Caco-2 (cell line): ENCODE data around the gene TEX19. TPM values are rescaled to one million over a fixed set of nuclear protein-coding genes. Genes with fewer than 3 reads are reported as not detected.

ENCODE experiments used
- BruUV-seq: library from RNA; stranded (reverse); fragments of 400-500 nt; replicated peaks from 2 replicates; lab custom pipeline; 2021; lab: Mats Ljungman, UMichigan
- CTCF ChIA-PET: fragments of 300-600 bp; sonication (Branson Sonifier 250); formaldehyde crosslinking; loops from one replicate; lab custom pipeline; 2022; ENCODE audit warnings: antibody characterized with exemption; lab: Charles Lee
- POLR2A ChIA-PET: fragments of 300-600 bp; sonication (Branson Sonifier 250); formaldehyde crosslinking; loops from one replicate; lab custom pipeline; 2022; ENCODE audit warnings: antibody characterized with exemption; lab: Charles Lee
- DNase-seq, 2 experiments: peaks; one replicate each; pipeline versions ENCODE4 v3.0.0 to v3.0.0-alpha.2; 2020 to 2022
- H3K27me3 ChIP-seq: replicated peaks from 2 replicates; pipeline ENCODE4 v1.6.0; 2011; ENCODE audit warnings: low read length; ENCODE audit not compliant: control insufficient read depth, insufficient read depth
- H3K36me3 ChIP-seq: 2 replicates; pipeline ENCODE4 v1.5.1; 2011; ENCODE audit warnings: low read length; ENCODE audit not compliant: control insufficient read depth, insufficient read depth
- H3K4me1 ChIP-seq: fragments of 250-450 bp; sonication (Bioruptor Pico); 2 replicates; pipeline ENCODE4 v1.5.1; 2020; ENCODE audit warnings: mild to moderate bottlenecking
- H3K4me3 ChIP-seq: 2 replicates; pipeline ENCODE4 v1.5.1; 2011; ENCODE audit warnings: low read depth, mild to moderate bottlenecking, control low read depth, low read length
- H3K9me3 ChIP-seq: fragments of 250-450 bp; sonication (Bioruptor Pico); 2 replicates; pipeline ENCODE4 v1.5.1; 2020; ENCODE audit warnings: mild to moderate bottlenecking, moderate library complexity
- H3K27ac Mint-ChIP-seq: one replicate; pipeline ENCODE4 v1.8.0; 2022; ENCODE audit warnings: mixed read lengths; ENCODE audit not compliant: unreplicated experiment
- H3K27me3 Mint-ChIP-seq: one replicate; pipeline ENCODE4 v1.8.0; 2022; ENCODE audit warnings: mixed read lengths; ENCODE audit not compliant: insufficient read depth, unreplicated experiment
- H3K36me3 Mint-ChIP-seq: one replicate; pipeline ENCODE4 v1.8.0; 2022; ENCODE audit warnings: mild to moderate bottlenecking, mixed read lengths; ENCODE audit not compliant: insufficient read depth, unreplicated experiment
- H3K4me1 Mint-ChIP-seq: one replicate; pipeline ENCODE4 v1.8.0; 2022; ENCODE audit warnings: low read depth, mixed read lengths; ENCODE audit not compliant: unreplicated experiment
- H3K4me3 Mint-ChIP-seq: one replicate; pipeline ENCODE4 v1.8.0; 2022; ENCODE audit warnings: mild to moderate bottlenecking, moderate library complexity, mixed read lengths; ENCODE audit not compliant: unreplicated experiment
- H3K9me3 Mint-ChIP-seq: one replicate; pipeline ENCODE4 v1.8.0; 2022; ENCODE audit warnings: mixed read lengths; ENCODE audit not compliant: unreplicated experiment
- intact Hi-C: fragments of 100-400 bp; cut with micrococcal nuclease; formaldehyde crosslinking; loops from one replicate; pipeline ENCODE4 v1.10.0; 2022; ENCODE audit not compliant: unreplicated experiment
- total RNA-seq: library from RNA; stranded (reverse); gene quantifications from 2 replicates; pipeline ENCODE4 v1.2.3, GENCODE V29; 2022
- TF ChIP-seq, protein P1 (sequence below), 2 experiments: fragments of 200-600 bp in 1 of 2; IDR thresholded peaks; 1 replicate in 1 of 2; 2 replicates in 1 of 2; pipeline versions ENCODE4 v1.5.1 to v1.8.0; 2011 to 2022; ENCODE audit warnings: antibody characterized with exemption in 1 of 2, control low read depth in 1 of 2, inconsistent platforms in 1 of 2, low read depth in 1 of 2, low read length in 1 of 2, mild to moderate bottlenecking in 1 of 2, moderate library complexity in 1 of 2; ENCODE audit not compliant: insufficient read depth in 1 of 2, severe bottlenecking in 1 of 2, unreplicated experiment in 1 of 2

Gene TEX19
- total RNA-seq, 1 experiment from 2014 or later, result 4.2 TPM

DNA sequence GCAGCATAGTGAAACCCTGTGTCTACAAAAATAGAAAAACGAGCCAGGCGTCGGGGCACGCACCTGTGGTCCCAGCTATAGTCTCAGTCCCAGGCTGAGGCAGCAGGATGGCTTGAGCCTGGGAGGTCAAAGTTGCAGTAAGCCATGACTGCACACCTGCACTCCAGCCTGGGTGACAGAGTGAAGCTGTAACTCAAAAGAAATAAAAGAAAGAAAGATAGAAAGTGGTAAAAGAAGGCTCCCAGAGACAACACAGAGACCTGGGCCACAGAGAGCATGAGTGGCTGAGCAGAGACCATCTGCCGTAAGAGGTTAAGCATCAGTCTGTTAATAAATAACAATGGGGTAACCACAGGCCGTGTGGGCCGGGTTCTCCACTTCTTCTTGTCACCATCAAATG lies 43.8 kb downstream of the TEX19 start:
- TF ChIP-seq, protein P1, sequence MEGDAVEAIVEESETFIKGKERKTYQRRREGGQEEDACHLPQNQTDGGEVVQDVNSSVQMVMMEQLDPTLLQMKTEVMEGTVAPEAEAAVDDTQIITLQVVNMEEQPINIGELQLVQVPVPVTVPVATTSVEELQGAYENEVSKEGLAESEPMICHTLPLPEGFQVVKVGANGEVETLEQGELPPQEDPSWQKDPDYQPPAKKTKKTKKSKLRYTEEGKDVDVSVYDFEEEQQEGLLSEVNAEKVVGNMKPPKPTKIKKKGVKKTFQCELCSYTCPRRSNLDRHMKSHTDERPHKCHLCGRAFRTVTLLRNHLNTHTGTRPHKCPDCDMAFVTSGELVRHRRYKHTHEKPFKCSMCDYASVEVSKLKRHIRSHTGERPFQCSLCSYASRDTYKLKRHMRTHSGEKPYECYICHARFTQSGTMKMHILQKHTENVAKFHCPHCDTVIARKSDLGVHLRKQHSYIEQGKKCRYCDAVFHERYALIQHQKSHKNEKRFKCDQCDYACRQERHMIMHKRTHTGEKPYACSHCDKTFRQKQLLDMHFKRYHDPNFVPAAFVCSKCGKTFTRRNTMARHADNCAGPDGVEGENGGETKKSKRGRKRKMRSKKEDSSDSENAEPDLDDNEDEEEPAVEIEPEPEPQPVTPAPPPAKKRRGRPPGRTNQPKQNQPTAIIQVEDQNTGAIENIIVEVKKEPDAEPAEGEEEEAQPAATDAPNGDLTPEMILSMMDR (IDR thresholded peaks at IDR 0.05; ENCODE audit: insufficient read depth in 1 of 2, low read depth in 1 of 2, low read length in 1 of 2, severe bottlenecking in 1 of 2, unreplicated experiment in 1 of 2), result no peak
- Histone ChIP-seq H3K9me3 (no peaks in the 10 kb centered on the region), H3K4me3 (no peak overlapping the region), H3K36me3 (no peaks in the 10 kb centered on the region; the same call in 1 of the 2 replicates), H3K4me1 (no peaks in the 10 kb centered on the region; the same call in 1 of the 2 replicates), H3K27me3 (no peaks in the 10 kb centered on the region)
- intact Hi-C loops, result no loop called here
- Mint-ChIP-seq H3K36me3 (peaks cover 30% of the 10 kb centered on the region), H3K27ac (no peak overlapping the region), H3K4me3 (no peak overlapping the region), H3K27me3 (no peaks in the 10 kb centered on the region), H3K9me3 (no peaks in the 10 kb centered on the region), H3K4me1 (peaks cover 6% of the 10 kb centered on the region)
- ChIA-PET POLR2A (no interaction called here), CTCF (no interaction called here)
- BruUV-seq, result no TSS peak
- DNase-seq, result no peak

DNA sequence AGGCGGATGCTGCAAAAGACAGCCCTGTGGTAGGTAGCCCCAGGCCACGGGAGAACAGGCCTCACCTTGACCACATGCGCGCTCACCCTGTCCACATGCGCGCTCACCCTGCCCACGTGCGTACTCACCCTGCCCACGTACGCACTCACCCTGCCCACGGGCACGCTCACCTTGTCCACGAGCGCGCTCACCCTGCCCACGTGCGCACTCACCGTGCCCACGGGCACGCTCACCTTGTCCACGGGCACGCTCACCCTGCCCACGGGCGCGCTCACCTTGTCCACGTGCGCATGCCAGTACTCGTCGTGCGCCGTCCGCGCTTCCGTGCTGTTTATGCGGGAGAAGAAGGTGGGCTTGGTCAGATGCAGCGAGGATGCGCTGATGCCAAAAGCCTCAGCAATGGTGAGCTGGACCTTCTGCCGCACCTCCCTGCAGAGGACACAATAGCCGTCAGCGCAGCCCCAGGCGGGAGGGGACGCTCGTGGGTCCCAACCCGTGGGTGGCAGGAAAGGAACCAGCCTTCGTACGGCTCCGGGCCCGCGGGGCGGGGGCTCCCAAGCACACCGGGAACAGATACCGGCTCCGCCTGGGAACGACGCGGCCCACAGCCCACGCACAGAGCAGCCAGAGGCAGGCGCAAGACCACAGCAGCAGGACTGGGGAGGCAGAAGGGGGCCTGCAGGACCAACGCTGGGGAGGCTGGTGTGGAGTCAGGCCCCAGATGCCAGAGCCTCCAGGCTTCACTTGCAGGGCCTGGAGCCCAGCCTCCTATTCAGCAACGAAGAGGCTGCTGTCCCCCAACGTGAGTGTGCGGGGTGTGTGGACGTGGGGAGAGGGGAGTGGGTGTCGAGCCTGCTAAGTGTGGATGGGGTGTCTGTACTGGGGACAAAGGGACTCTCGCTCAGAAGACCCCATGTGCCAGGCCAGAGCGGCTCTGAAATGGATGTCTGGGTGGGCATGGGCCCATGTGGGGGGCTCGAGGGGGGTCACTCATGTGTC lies 44.9 kb downstream of the TEX19 start:
- Histone ChIP-seq H3K4me1 (no peaks in the 10 kb centered on the region), H3K9me3 (no peaks in the 10 kb centered on the region), H3K36me3 (no peaks in the 10 kb centered on the region; the same call in 1 of the 2 replicates), H3K27me3 (no peaks in the 10 kb centered on the region), H3K4me3 (no peak overlapping the region)
- intact Hi-C loops, result no loop called here
- no peak overlapping the region for H3K4me3 Mint-ChIP-seq
- peaks cover 30% of the 10 kb centered on the region for H3K36me3 Mint-ChIP-seq
- peaks cover 6% of the 10 kb centered on the region for H3K4me1 Mint-ChIP-seq
- TF ChIP-seq, protein P1 (IDR thresholded peaks at IDR 0.05; ENCODE audit: insufficient read depth in 1 of 2, low read depth in 1 of 2, low read length in 1 of 2, severe bottlenecking in 1 of 2, unreplicated experiment in 1 of 2), result no peak
- ChIA-PET CTCF (no interaction called here), POLR2A (no interaction called here)
- DNase-seq, result no peak
- BruUV-seq, result no TSS peak
- no peak overlapping the region for H3K27ac Mint-ChIP-seq
- H3K9me3 Mint-ChIP-seq, result no peaks in the 10 kb centered on the region
- no peaks in the 10 kb centered on the region for H3K27me3 Mint-ChIP-seq

DNA sequence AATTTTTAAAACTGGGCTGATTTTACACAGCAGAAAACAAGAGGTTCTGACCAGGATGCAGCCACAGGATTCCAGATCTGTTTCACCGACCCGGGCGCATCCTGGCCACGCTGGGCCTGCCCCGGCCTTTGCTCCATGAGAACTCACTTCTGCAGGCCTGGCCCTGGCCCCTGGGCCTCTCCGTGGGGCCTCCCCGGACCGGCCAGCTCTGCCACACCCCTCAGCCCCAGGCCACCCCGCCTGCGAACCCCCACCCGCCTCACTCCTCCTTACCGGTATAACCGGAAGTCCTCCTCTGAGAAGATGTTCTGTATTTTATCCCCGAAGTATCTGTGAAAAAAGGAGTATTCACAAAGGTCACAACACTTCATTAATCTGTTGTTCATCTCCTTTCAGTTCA lies 46.0 kb downstream of the TEX19 start:
- H3K27me3 ChIP-seq, result no peaks in the 10 kb centered on the region
- intact Hi-C loops, result no loop called here
- ChIA-PET CTCF (no interaction called here), POLR2A (no interaction called here)
- Mint-ChIP-seq H3K9me3 (no peaks in the 10 kb centered on the region), H3K27ac (no peak overlapping the region), H3K36me3 (peaks cover 21% of the 10 kb centered on the region), H3K4me1 (peaks cover 6% of the 10 kb centered on the region), H3K27me3 (no peaks in the 10 kb centered on the region), H3K4me3 (no peak overlapping the region)
- H3K9me3 ChIP-seq, result no peaks in the 10 kb centered on the region
- TF ChIP-seq, protein P1 (IDR thresholded peaks at IDR 0.05; ENCODE audit: insufficient read depth in 1 of 2, low read depth in 1 of 2, low read length in 1 of 2, severe bottlenecking in 1 of 2, unreplicated experiment in 1 of 2), result no peak
- no peak overlapping the region for H3K4me3 ChIP-seq
- no peak for DNase-seq
- no peaks in the 10 kb centered on the region; the same call in 1 of the 2 replicates for H3K36me3 ChIP-seq
- H3K4me1 ChIP-seq, result no peaks in the 10 kb centered on the region
- no TSS peak for BruUV-seq
